Trophoblast cell (in vitro differentiated cells and primary cell): ENCODE results near the gene ZDBF2.
A peak's percentile ranks its signal among the peaks of the same experiment; 100 is the strongest.
"Not testable (repeated sequence)": the region's sequence is repeated elsewhere in the genome, so short reads cannot be mapped to it uniquely, and the experiment has no call there.

Source experiments
- DNase-seq, 2 donors: peaks; one replicate each; pipeline ENCODE4 v3.0.0-alpha.2; 2016
- H2AFZ ChIP-seq: 2 replicates; pipeline ENCODE4 v1.6.1; 2013; ENCODE audit warnings: low read length, moderate library complexity, mild to moderate bottlenecking; ENCODE audit not compliant: insufficient read depth, poor library complexity
- H2AK5ac ChIP-seq: 2 replicates; pipeline ENCODE4 v1.6.1; 2013; ENCODE audit warnings: mild to moderate bottlenecking, low read length
- H2BK120ac ChIP-seq: 2 replicates; pipeline ENCODE4 v1.6.1; 2013; ENCODE audit warnings: low read length, mild to moderate bottlenecking, moderate library complexity; ENCODE audit not compliant: insufficient read depth, poor library complexity
- H2BK12ac ChIP-seq: 2 replicates; pipeline ENCODE4 v1.6.1; 2013; ENCODE audit warnings: mild to moderate bottlenecking, low read length, moderate library complexity
- H2BK5ac ChIP-seq: 2 replicates; pipeline ENCODE4 v1.6.1; 2013; ENCODE audit warnings: low read length, low read depth, moderate library complexity, mild to moderate bottlenecking; ENCODE audit not compliant: poor library complexity
- H3K14ac ChIP-seq: 2 replicates; pipeline ENCODE4 v1.6.1; 2013; ENCODE audit warnings: mild to moderate bottlenecking, low read length
- H3K18ac ChIP-seq: 2 replicates; pipeline ENCODE4 v1.6.1; 2013; ENCODE audit warnings: mild to moderate bottlenecking, low read length
- H3K23ac ChIP-seq: 2 replicates; pipeline ENCODE4 v1.6.1; 2013; ENCODE audit warnings: low read length
- H3K27ac ChIP-seq: 2 replicates; pipeline ENCODE4 v1.5.1; 2013; ENCODE audit warnings: low read depth, mild to moderate bottlenecking, inconsistent platforms, low read length, moderate library complexity
- H3K27me3 ChIP-seq: 2 replicates; pipeline ENCODE4 v1.6.1; 2013; ENCODE audit warnings: inconsistent platforms, mild to moderate bottlenecking, low read length, moderate library complexity; ENCODE audit not compliant: insufficient read depth
- H3K36me3 ChIP-seq, 2 experiments: 1 replicate in 1 of 2; 2 replicates in 1 of 2; pipeline ENCODE4 v1.6.1; 2013; ENCODE audit warnings: low read length in 2 of 2, mild to moderate bottlenecking in 2 of 2, moderate library complexity in 1 of 2; ENCODE audit not compliant: insufficient read depth in 2 of 2, control insufficient read depth in 1 of 2
- H3K4ac ChIP-seq: 2 replicates; pipeline ENCODE4 v1.6.1; 2013; ENCODE audit warnings: low read depth, mild to moderate bottlenecking, low read length, moderate library complexity
- H3K4me1 ChIP-seq, 2 experiments: 1 replicate in 1 of 2; 2 replicates in 1 of 2; pipeline ENCODE4 v1.6.1; 2013; ENCODE audit warnings: low read length in 2 of 2, mild to moderate bottlenecking in 2 of 2, moderate library complexity in 1 of 2; ENCODE audit not compliant: insufficient read depth in 2 of 2, control insufficient read depth in 1 of 2
- H3K4me2 ChIP-seq: 2 replicates; pipeline ENCODE4 v1.6.1; 2013; ENCODE audit warnings: inconsistent platforms, mild to moderate bottlenecking, low read length, moderate library complexity
- H3K4me3 ChIP-seq: 2 replicates; pipeline ENCODE4 v1.5.1; 2013; ENCODE audit warnings: mild to moderate bottlenecking, low read depth, low read length, inconsistent platforms
- H3K79me1 ChIP-seq: one replicate; pipeline ENCODE4 v1.6.1; 2013; ENCODE audit warnings: low read length
- H3K79me2 ChIP-seq: 2 replicates; pipeline ENCODE4 v1.6.1; 2013; ENCODE audit warnings: low read length, mild to moderate bottlenecking; ENCODE audit not compliant: control insufficient read depth, insufficient read depth, poor library complexity
- H3K9ac ChIP-seq: 2 replicates; pipeline ENCODE4 v1.6.1; 2013; ENCODE audit warnings: mild to moderate bottlenecking, low read length
- H3K9me3 ChIP-seq: 2 replicates; pipeline ENCODE4 v1.6.1; 2013; ENCODE audit warnings: low read depth, mild to moderate bottlenecking, control low read depth, inconsistent platforms, low read length; ENCODE audit not compliant: insufficient read depth
- H4K12ac ChIP-seq: 2 replicates; pipeline ENCODE4 v1.6.1; 2013; ENCODE audit warnings: low read depth, mild to moderate bottlenecking, low read length, moderate library complexity
- H4K8ac ChIP-seq: 2 replicates; pipeline ENCODE4 v1.6.1; 2013; ENCODE audit warnings: low read depth, mild to moderate bottlenecking, low read length, moderate library complexity
- H4K91ac ChIP-seq: one replicate; pipeline ENCODE4 v1.6.1; 2013; ENCODE audit warnings: low read depth, mild to moderate bottlenecking, low read length, moderate library complexity
- WGBS: extraction: QIAGEN DNeasy Blood & Tissue Kit; methylation state at CpG from one replicate; pipeline ENCODE4 v1.1.7; 2013; ENCODE audit warnings: missing lambda C conversion rate; ENCODE audit not compliant: insufficient read length, insufficient coverage; ENCODE audit errors: extremely low coverage; 5-methylcytosine and 5-hydroxymethylcytosine counted together

The ZDBF2 gene

DNA sequence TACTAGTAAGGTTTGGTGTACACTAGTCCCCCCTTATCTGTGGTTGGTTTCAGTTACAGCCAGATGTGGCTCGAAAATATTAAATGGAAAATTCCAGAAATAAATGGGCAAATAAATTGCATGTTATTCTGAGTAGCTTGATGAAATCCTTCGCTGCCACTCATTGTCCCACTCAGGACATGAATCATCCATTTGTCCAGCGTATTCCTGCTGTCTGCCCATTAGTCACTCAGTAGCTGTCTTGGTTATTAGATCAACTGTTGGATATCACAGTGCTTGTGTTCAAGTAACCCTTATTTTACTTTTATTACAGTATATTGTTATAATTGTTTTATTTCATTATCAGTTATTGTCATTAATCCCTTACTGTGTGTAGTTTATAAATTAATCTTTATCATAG, 21.7 kb downstream of the ZDBF2 start:
- no CpG with 5 or more reads among the region's 3 CpGs for WGBS
- no peaks in the 10 kb centered on the region for H3K79me2 ChIP-seq

GRCh38 chr2:206299608-206300007, 25.1 kb downstream of the ZDBF2 start:
- H4K91ac ChIP-seq, H3K4me3 ChIP-seq, H3K79me2 ChIP-seq, H3K4me2 ChIP-seq, H4K12ac ChIP-seq, H2AFZ ChIP-seq, H3K9me3 ChIP-seq, H2BK5ac ChIP-seq, H3K36me3 ChIP-seq, H3K18ac ChIP-seq, H2BK12ac ChIP-seq, H4K8ac ChIP-seq, H2BK120ac ChIP-seq, H3K4ac ChIP-seq, H3K4me1 ChIP-seq, H2AK5ac ChIP-seq, DNase-seq, H3K79me1 ChIP-seq, H3K27ac ChIP-seq, H3K23ac ChIP-seq, H3K27me3 ChIP-seq, H3K9ac ChIP-seq, H3K14ac ChIP-seq: not testable (repeated sequence)
- no CpG with 5 or more reads among the region's 10 CpGs for WGBS

More for the DNA sequence above, 21.7 kb downstream of the ZDBF2 start:
- Histone ChIP-seq H3K4me3 (no peak overlapping the region), H3K23ac (no peak overlapping the region), H2BK5ac (no peak overlapping the region), H3K4me2 (no peak overlapping the region), H2AFZ (no peak overlapping the region), H3K9me3 (no peaks in the 10 kb centered on the region), H3K9ac (no peak overlapping the region), H3K27ac (no peak overlapping the region), H3K14ac (no peak overlapping the region), H3K79me1 (no peaks in the 10 kb centered on the region), H3K4ac (no peak overlapping the region), H3K36me3 (no peaks in the 10 kb centered on the region), H2AK5ac (no peak overlapping the region), H2BK12ac (no peak overlapping the region), H2BK120ac (no peak overlapping the region), H4K12ac (no peak overlapping the region), H3K4me1 (no peaks in the 10 kb centered on the region), H4K91ac (no peak overlapping the region), H4K8ac (no peak overlapping the region), H3K27me3 (no peaks in the 10 kb centered on the region), H3K18ac (no peak overlapping the region)
- DNase-seq: peak in 1 of 2 donors; percentile 19

GRCh38 chr2:206305523-206306245, 31.2 kb downstream of the ZDBF2 start:
- Histone ChIP-seq H3K4ac (no peak overlapping the region), H2AFZ (no peak overlapping the region), H3K9ac (no peak overlapping the region), H3K4me2 (no peak overlapping the region), H3K23ac (no peak overlapping the region), H2BK5ac (no peak overlapping the region), H4K8ac (no peak overlapping the region), H4K12ac (no peak overlapping the region), H2BK12ac (no peak overlapping the region), H3K14ac (no peak overlapping the region), H3K36me3 (peaks cover 0 to 2% of the 10 kb centered on the region in 2 experiments), H3K79me2 (no peaks in the 10 kb centered on the region), H3K4me1 (no peaks in the 10 kb centered on the region), H3K79me1 (no peaks in the 10 kb centered on the region), H3K27me3 (no peaks in the 10 kb centered on the region), H4K91ac (no peak overlapping the region), H2AK5ac (no peak overlapping the region), H2BK120ac (no peak overlapping the region), H3K27ac (no peak overlapping the region), H3K9me3 (no peaks in the 10 kb centered on the region), H3K18ac (no peak overlapping the region), H3K4me3 (no peak overlapping the region)
- no peak for DNase-seq
- no CpG with 5 or more reads among the region's 3 CpGs for WGBS

- Histone ChIP-seq H2AFZ (no peak overlapping the region), H4K8ac (no peak overlapping the region), H2BK5ac (no peak overlapping the region), H3K4me2 (no peak overlapping the region), H3K36me3 (peaks cover 0 to under 1% of the 10 kb centered on the region in 2 experiments), H2BK12ac (no peak overlapping the region), H3K79me1 (no peaks in the 10 kb centered on the region), H3K79me2 (no peaks in the 10 kb centered on the region), H3K14ac (no peak overlapping the region), H3K4me3 (no peak overlapping the region), H3K23ac (no peak overlapping the region), H4K12ac (no peak overlapping the region), H3K27ac (no peak overlapping the region), H3K27me3 (no peaks in the 10 kb centered on the region), H2AK5ac (no peak overlapping the region), H3K4ac (no peak overlapping the region), H4K91ac (no peak overlapping the region), H3K9ac (no peak overlapping the region), H3K4me1 (no peaks in the 10 kb centered on the region), H3K18ac (no peak overlapping the region), H2BK120ac (no peak overlapping the region), H3K9me3 (no peaks in the 10 kb centered on the region)
- no peak for DNase-seq
- no CpG with 5 or more reads among the region's 9 CpGs for WGBS
These were observed 36.6 kb downstream of the ZDBF2 start for GRCh38 chr2:206311026-206311425.
